ENCODE data around the gene TBCD.

DNA sequence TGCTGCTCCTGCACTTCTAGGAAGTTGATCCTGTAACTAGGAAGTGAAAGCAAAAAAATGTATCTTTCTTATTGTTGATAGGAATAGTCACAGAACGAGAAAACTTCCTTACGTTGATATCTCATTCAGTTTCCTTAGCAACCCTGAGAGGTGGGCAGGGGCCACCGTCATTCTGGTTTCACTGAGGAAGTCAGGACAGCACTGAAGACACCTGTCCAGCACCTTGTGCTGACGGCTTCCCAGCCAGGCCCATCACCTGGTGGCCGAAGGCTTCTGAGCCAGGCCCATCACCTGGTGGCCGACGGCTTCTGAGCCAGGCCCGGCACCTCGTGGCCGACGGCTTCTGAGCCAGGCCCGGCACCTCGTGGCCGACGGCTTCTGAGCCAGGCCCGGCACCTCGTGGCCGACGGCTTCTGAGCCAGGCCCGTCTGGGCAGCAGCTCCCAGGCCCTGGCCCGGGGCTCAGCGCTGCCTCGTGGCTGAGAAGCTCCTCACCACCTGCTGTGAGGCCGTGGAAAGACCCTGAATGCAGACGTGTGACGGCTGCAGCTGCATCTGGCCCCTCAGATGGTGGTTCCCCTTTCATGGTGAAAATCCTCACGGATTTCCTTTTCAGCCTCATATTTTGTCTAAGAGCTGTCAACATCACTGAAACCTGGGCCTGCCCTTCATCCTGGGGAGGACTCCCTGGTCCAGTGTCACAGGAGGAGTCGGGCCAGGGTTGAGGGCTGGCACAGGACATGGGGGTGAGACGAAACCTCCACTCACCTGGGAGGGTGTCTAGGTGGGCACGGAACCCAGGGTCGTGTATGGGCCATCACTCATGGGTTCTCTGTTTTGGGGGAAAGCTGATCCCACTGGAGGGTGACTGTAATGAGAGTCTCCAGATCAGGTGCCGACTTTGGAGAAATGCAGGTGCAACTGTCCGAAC is 121.0 kb downstream of the TBCD start:
- TF ChIP-seq EZH2phosphoT487 (IDR thresholded peaks at IDR 0.05; ENCODE audit: borderline replicate concordance, low read length): no peak
- no peak for TF ChIP-seq CTCF (conservative IDR thresholded peaks at IDR 0.05; ENCODE audit: low read depth, low read length)
- no peak for TF ChIP-seq EZH2 (IDR thresholded peaks at IDR 0.05; ENCODE audit: low read length, unreplicated experiment)
